Activated T-helper 2 cell treated with anti-CD3 and anti-CD28 coated beads, Interferon-gamma antibody, Interleukin-2, Interleukin-4, amounts not matched to agents 10 μg/mL and 5 μg/mL and 100 μg/mL, durations not matched to agents 14 hours and 24 hours and 36 hours (primary cell): ENCODE measurements around the gene SOX15. TPM values are rescaled to one million over a fixed set of nuclear protein-coding genes. Genes with fewer than 3 reads are reported as not detected.

ENCODE experiments used
- DNase-seq: peaks from one replicate; pipeline ENCODE4 v3.0.0; 2021; ENCODE audit warnings: low spot score
- H3K27ac Mint-ChIP-seq: one replicate; pipeline ENCODE4 v1.8.0; 2021; ENCODE audit warnings: mixed read lengths
- H3K27me3 Mint-ChIP-seq: one replicate; pipeline ENCODE4 v1.8.0; 2021; ENCODE audit warnings: low read depth, mixed read lengths
- H3K36me3 Mint-ChIP-seq: one replicate; pipeline ENCODE4 v1.8.0; 2021; ENCODE audit warnings: low read depth, mixed read lengths
- H3K4me1 Mint-ChIP-seq: one replicate; pipeline ENCODE4 v1.8.0; 2021; ENCODE audit warnings: low read depth, mixed read lengths
- H3K4me3 Mint-ChIP-seq: one replicate; pipeline ENCODE4 v1.8.0; 2021; ENCODE audit warnings: low read depth, mild to moderate bottlenecking, moderate library complexity, mixed read lengths
- H3K9me3 Mint-ChIP-seq: one replicate; pipeline ENCODE4 v1.8.0; 2021; ENCODE audit warnings: mixed read lengths
- intact Hi-C: fragments of 100-400 bp; cut with micrococcal nuclease; formaldehyde crosslinking; loops from one replicate; pipeline ENCODE4 v1.15.1; 2023
- total RNA-seq: library from RNA; stranded (reverse); gene quantifications from 2 replicates; pipeline ENCODE4 v1.2.3, GENCODE V29; 2022

The SOX15 gene
- total RNA-seq, 1 donor from 2014 or later, result 0.21 TPM

DNA sequence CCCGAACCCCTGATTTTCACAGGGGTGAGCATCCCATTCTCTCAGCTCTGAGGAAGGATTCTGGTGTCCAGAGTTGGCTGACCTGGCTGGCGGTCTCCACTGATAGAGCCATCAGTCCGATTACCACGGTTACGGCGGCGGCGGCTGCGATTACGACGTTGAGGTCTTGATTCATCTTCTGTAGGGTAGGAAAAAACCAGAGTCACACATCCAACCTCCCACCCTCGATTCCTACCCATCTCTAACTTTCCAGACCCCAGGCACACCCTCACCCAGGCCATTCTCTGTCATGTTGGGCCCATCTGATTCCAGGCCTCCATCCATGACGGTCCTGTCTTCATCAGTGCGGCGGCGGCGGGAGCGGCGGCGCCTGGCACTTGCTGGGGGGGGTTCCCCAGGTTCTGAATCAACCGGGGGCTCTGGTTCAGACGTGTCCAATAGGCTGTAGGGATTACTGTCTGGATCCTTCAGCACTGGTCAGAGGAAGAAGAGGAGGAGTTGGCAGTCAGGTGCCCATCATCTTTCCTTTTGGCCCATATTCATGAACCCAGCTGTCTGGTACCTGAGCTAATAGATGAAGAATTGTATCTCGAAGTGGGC lies 2.6 kb upstream of the SOX15 start:
- no peaks in the 10 kb centered on the region for H3K4me1 Mint-ChIP-seq
- no peak overlapping the region for H3K27ac Mint-ChIP-seq
- DNase-seq, result no peak
- peaks cover 73% of the 10 kb centered on the region for H3K36me3 Mint-ChIP-seq
- no peaks in the 10 kb centered on the region for H3K9me3 Mint-ChIP-seq
- intact Hi-C loops, result no loop called here
- H3K4me3 Mint-ChIP-seq, result no peak overlapping the region
- no peaks in the 10 kb centered on the region for H3K27me3 Mint-ChIP-seq

DNA sequence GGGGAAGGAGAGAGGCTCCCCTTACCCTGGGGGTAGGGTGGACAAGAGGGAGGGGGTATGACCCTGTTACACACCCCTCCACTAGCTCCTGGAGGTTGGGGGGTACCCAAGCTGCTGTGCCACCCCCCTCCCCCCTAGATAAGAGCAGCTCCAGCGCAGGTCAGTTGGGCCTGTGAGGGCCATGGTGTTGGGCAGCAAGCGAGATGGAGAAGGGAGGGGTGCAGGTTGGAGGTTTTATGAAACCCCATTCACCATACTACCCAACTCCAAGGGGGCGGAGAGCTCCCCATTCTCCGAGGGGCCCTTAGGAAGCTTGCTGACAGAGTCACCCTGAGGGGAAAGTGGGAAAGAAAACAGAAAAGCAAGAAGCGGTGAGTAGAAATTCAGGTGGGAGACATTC lies 1.7 kb upstream of the SOX15 start:
- H3K27me3 Mint-ChIP-seq, result no peaks in the 10 kb centered on the region
- H3K36me3 Mint-ChIP-seq, result peaks cover 77% of the 10 kb centered on the region
- intact Hi-C loops, result no loop called here

DNA sequence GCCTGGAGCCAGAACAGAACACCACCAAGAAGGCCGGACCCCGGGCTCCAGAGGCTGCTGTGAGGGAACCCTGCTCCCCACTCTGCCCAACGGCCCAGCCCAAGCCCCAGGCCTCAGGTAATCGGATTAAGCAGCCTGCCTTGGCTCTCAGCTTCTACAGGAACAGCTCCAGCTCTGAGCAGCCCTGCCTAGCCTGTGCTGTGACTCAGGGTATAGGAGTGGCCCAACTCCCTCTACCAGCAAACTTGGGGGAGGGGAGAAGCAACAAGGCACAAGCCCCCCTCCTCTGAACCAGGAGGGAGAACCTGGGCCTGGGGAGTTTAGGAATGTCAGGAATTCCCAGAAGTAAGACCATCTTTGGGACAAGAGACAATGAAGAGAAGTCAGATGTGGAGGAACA lies 849 bp upstream of the SOX15 start:
- H3K27ac Mint-ChIP-seq, result peak overlapping the region; percentile 43
- intact Hi-C loops, result no loop called here
- peaks cover 79% of the 10 kb centered on the region for H3K36me3 Mint-ChIP-seq

More for the DNA sequence above, 1.7 kb upstream of the SOX15 start:
- no peak overlapping the region for H3K27ac Mint-ChIP-seq
- no peaks in the 10 kb centered on the region for H3K4me1 Mint-ChIP-seq
- no peak for DNase-seq
- H3K4me3 Mint-ChIP-seq, result no peak overlapping the region
- no peaks in the 10 kb centered on the region for H3K9me3 Mint-ChIP-seq

DNA sequence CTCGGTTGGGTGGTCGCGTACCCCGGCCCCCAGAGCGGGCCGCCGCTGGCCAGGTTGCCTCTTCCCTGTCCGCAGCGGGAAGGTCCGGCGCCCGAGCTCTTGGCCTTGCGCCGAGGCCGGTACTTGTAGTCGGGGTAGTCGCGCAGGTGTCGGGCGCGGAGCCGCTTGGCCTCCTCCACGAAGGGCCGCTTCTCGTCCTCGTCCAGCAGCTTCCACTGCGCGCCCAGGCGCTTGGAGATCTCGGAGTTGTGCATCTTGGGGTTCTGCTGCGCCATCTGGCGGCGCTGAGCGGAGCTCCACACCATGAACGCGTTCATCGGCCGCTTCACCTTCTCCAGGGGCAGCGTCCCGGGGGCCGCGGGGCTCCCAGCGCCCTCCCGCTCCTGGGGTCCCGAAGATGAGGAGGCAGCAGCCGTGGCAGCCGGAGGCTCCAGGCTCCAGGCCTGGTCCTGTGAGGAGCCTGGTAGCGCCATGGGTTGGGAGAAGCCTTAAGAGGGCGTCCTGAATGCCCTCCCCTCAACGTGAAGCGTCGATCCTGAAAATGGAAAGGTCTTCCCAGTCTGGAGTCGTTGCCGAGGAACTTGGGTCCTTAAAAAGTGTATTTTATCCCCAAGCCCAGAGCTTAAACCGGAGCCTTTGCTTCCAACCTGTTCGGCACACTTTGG lies 558 bp downstream of the SOX15 start:
- peak; percentile 52 for DNase-seq
- Mint-ChIP-seq H3K36me3 (peaks cover 76% of the 10 kb centered on the region), H3K27ac (no peak overlapping the region), H3K27me3 (no peaks in the 10 kb centered on the region), H3K4me3 (no peak overlapping the region), H3K4me1 (peaks cover 8% of the 10 kb centered on the region), H3K9me3 (no peaks in the 10 kb centered on the region)
- intact Hi-C loops, result no loop called here

More for the DNA sequence above, 849 bp upstream of the SOX15 start:
- no peak for DNase-seq
- H3K9me3 Mint-ChIP-seq, result no peaks in the 10 kb centered on the region
- peaks cover 2% of the 10 kb centered on the region for H3K4me1 Mint-ChIP-seq
- H3K4me3 Mint-ChIP-seq, result no peak overlapping the region
- no peaks in the 10 kb centered on the region for H3K27me3 Mint-ChIP-seq

DNA sequence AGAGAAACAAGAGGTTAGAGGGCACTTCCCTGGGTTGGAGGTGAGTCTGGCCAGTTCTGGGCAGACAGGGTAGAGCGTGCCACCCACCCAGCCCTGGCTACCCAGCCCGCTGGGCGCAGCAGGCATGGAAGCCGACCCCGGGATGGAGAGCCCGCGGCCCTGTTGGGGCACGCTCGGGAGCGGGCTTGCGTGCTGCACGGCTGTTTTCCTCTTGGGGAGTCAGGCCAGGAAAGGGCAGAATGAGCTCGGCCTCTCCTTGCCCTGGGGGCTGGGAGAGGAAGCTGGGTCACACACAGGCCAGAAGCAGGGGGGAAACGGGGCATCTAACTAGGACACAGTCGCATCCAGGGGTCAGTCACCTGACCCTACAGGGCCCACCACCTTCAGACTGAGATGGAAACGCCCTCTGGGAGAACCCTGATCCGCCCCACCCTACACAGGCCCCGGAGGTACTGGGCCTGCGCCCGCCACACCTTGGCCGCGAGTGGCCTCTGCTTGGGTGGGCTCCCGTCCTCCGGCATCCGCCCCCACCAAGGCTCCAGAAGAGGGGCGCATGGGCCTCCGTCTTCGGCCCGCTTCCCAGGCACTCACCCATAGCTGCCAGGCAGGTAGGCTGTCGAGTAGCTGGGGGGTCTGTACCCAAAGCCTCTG lies 1.2 kb downstream of the SOX15 start:
- peaks cover 8% of the 10 kb centered on the region for H3K4me1 Mint-ChIP-seq
- DNase-seq, result no peak
- no peaks in the 10 kb centered on the region for H3K27me3 Mint-ChIP-seq
- H3K27ac Mint-ChIP-seq, result no peak overlapping the region
- H3K36me3 Mint-ChIP-seq, result peaks cover 71% of the 10 kb centered on the region
- H3K9me3 Mint-ChIP-seq, result no peaks in the 10 kb centered on the region
- H3K4me3 Mint-ChIP-seq, result no peak overlapping the region
- intact Hi-C loops, result no loop called here

DNA sequence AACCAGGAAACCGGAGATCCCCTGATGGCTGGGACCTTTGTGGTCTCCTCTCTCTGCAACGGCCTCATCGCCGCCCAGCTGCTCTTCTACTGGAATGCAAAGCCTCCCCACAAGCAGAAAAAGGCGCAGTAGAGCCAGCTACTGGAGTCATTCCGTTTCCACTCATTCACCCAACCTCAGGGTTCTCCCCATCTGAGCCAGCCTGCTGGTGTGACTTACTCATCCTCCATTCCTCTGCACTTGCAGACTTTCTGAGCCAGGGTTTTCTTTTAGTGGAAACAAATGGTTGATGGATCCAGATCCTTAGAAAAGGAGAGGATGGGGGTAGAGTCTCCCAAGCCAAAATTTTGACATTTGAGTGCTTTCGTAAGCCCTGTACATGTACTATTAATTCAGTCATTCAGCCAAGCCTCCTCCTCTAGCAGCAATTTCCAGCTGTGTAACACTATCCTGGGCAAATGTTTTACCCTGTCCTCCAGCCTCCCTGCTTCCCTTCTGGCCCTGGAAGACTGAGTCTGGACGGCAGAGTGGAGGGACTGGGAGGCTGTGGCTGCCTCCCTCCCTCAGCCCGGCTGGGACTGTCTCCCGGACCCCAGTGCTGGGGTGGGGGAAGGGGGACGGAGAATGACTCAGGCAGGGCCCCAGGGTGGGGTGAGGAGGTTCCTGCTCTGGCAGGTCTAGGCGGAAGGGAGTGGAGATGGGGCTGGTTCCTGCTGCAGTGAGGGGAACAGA lies 2.3 kb downstream of the SOX15 start:
- H3K9me3 Mint-ChIP-seq, result no peaks in the 10 kb centered on the region
- H3K27ac Mint-ChIP-seq, result no peak overlapping the region
- H3K4me3 Mint-ChIP-seq, result no peak overlapping the region
- peaks cover 67% of the 10 kb centered on the region for H3K36me3 Mint-ChIP-seq
- H3K4me1 Mint-ChIP-seq, result peaks cover 12% of the 10 kb centered on the region
- DNase-seq, result no peak
- intact Hi-C loops, result no loop called here
- H3K27me3 Mint-ChIP-seq, result no peaks in the 10 kb centered on the region

DNA sequence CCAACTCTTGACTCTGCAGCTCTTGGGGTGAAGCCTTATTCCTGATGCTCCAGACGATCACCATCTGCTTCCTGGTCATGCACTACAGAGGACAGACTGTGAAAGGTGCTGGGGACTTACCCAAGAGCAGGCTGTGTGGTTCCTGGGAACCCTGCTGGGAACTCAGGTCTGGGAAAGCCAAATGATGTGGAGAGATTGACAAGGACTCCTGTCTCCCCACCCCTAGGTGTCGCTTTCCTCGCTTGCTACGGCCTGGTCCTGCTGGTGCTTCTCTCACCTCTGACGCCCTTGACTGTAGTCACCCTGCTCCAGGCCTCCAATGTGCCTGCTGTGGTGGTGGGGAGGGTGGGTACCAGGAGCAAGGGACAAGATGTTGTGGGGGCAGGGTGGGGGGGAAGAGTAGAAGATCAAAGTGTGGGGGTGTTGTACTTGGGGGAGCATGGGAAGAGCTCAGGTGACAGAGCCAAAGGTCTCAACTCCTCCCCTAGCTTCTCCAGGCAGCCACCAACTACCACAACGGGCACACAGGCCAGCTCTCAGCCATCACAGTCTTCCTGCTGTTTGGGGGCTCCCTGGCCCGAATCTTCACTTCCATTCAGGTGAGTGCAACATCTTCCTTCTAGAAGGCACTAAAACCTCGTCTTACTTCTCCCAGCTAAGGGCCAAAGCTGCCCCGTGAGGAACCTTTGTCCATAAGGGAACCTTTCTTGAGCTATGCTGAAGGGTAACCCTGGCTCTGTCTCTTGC lies 3.0 kb downstream of the SOX15 start:
- no peaks in the 10 kb centered on the region for H3K9me3 Mint-ChIP-seq

DNA sequence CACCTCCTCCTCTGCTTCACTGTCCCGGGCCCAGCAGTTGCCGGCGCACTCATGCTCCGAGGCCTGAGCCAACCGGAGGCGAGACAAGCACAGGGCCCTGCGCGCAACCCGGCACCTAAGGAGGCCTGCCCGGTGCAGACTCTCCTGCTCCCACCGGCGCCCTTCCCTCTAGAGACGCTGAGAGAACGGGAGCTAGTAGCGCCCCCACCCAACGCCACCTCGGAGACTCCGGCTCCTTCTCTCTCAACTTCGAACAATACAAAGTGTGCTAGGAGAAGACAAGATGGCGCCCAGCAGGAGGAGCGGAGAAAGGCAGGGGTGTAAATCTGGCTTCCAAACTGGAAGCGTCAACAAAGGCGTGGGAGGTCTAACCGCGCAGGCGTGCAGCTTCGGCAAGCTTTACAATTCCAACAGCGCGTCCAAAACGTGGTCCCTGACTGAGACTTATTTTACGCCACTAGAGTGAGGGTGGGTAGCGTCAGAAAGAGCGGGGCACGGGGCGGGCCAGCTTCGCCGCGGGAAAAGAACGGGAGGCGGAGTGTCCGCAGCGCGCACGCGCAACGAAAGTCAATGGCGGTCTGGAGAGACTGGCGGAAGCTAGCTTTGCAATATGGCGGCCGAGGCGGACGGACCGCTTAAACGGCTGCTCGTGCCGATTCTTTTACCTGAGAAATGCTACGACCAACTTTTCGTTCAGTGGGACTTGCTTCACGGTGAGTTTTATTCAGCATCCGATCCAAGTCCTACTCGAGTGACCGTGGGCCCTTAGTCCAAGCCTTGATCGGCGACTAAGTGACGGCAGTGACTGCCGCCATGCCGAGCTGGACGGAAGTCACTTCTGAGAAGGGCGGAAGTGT lies 6.4 kb downstream of the SOX15 start, which contains the start of gene MPDU1:
MPDU1 (plus strand) TSS at position 600 of the 857 bp plus-strand sequence; CDS start at position 611, 11 bp downstream.
- H3K4me3 Mint-ChIP-seq, result peak within 1 kb of the TSS; percentile 95
- H3K27me3 Mint-ChIP-seq, result no peaks in the 10 kb centered on the region
- intact Hi-C loops, result loop anchor here (1.0 to 2.0 kb wide), 3 partner anchors 11 to 31 kb away; partner anchors contain the start of genes FXR2 and SENP3
- no peaks in the 10 kb centered on the region for H3K9me3 Mint-ChIP-seq
- peaks cover 76% of the 10 kb centered on the region for H3K36me3 Mint-ChIP-seq
- H3K27ac Mint-ChIP-seq, result peak within 1 kb of the TSS; percentile 100
- peaks cover 43% of the 10 kb centered on the region for H3K4me1 Mint-ChIP-seq
- peak; percentile 97 for DNase-seq

More for the DNA sequence above, 3.0 kb downstream of the SOX15 start:
- no peak overlapping the region for H3K4me3 Mint-ChIP-seq
- H3K36me3 Mint-ChIP-seq, result peaks cover 67% of the 10 kb centered on the region
- no peak overlapping the region for H3K27ac Mint-ChIP-seq
- intact Hi-C loops, result no loop called here
- H3K27me3 Mint-ChIP-seq, result no peaks in the 10 kb centered on the region
- no peak for DNase-seq
- peaks cover 16% of the 10 kb centered on the region for H3K4me1 Mint-ChIP-seq

DNA sequence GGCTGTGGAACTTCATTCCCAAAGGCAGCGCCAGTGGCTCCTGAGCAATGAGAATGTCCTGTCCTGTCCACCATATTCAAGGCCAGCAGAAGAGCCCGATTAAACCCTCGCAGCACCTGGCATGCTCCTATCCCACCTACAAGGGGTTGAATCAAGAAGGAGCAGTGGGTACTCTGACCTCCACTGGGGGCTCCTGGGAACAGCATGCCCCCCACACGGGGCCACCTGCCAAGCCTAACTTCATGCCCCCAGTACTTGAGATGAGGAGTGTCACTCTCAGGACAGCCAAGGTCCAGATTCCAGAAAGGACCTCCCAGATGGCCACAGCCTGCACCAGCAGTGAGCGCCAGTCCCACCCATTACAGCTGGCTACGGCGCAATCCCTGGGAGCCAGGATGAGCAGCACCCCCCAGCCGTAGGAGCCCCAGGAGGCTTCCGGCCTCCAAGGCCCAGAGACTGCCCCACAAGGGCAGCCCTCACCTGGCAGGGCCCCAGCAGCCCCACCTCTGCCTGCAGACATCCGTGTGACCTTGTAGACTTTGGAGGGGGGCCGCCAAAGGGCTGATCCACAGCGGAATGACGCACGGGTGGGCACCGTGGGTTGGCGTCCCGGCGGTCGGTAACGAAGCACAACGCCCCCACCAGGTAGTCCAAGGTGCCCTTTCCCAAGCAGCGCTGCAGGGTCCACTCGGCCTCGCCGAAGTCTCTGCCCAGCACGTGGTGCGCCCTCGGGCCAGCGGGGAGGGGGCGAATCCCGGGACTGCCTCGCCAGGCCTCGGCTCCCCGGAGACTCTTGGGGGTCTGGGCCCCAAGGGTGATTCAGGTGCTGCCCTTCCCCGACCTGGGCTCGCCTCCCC lies 7.3 kb downstream of the SOX15 start:
- Mint-ChIP-seq H3K27ac (peak overlapping the region; percentile 79), H3K9me3 (no peaks in the 10 kb centered on the region), H3K4me1 (peaks cover 51% of the 10 kb centered on the region), H3K4me3 (peak overlapping the region; percentile 95), H3K27me3 (no peaks in the 10 kb centered on the region), H3K36me3 (peaks cover 77% of the 10 kb centered on the region)
- intact Hi-C loops, result loop anchor here (1.0 to 2.0 kb wide), 2 partner anchors 10 to 32 kb away; partner anchors contain the start of gene FXR2
- no peak for DNase-seq

DNA sequence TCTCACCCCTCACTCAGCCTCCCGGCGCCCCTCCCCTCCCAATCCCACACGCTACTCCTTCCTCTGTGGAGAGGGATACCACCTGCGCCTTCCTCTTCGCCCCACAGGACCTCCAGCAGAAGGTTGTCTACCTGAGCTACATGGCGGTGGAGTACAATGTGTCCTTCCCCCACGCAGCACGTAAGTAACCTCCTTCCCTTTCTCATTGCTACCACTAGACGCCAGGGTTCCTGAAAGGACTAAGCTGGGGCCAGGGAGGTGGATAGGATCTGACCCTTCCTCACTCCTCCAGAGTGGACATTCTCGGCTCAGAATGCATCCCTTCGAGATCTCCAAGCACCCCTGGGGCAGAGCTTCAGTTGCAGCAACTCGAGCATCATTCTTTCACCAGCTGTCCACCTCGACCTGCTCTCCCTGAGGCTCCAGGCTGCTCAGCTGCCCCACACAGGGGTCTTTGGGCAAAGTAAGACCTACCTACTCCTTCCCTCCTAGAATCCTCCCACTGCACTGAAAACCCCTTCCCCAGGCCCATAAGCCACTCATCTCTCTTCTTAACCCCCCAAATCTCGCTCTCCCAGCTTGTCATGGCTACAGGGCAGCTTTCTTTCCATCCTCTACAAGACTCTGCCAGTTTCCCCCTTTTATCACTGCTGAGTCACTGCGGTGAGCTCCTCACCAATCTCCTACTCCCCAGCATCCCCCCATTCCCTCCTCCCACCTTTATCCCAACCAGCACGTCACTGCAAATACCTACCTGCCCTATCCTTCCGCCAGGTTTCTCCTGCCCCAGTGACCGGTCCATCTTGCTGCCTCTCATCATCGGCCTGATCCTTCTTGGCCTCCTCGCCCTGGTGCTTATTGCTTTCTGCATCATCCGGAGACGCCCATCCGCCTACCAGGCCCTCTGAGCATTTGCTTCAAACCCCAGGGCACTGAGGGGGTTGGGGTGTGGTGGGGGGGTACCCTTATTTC lies 9.0 kb downstream of the SOX15 start:
- intact Hi-C loops, result no loop called here

More for the DNA sequence above, 9.0 kb downstream of the SOX15 start:
- H3K27me3 Mint-ChIP-seq, result no peaks in the 10 kb centered on the region
- H3K4me3 Mint-ChIP-seq, result peak overlapping the region; percentile 18
- no peaks in the 10 kb centered on the region for H3K9me3 Mint-ChIP-seq
- peak overlapping the region; percentile 82 for H3K27ac Mint-ChIP-seq
- DNase-seq, result no peak
- peaks cover 80% of the 10 kb centered on the region for H3K36me3 Mint-ChIP-seq
- peaks cover 67% of the 10 kb centered on the region for H3K4me1 Mint-ChIP-seq
